Suprapubic skin (tissue), 4 donors: ENCODE results near the gene HNRNPCL4.
"Not testable (repeated sequence)": the region's sequence is repeated elsewhere in the genome, so short reads cannot be mapped to it uniquely, and the experiment has no call there.

ENCODE experiments used
- EP300 ChIP-seq: sonication (generic); formaldehyde crosslinking; IDR thresholded peaks from one replicate; pipeline ENCODE4 v1.6.1; 2017; ENCODE audit warnings: antibody characterized with exemption
- POLR2AphosphoS5 ChIP-seq, 3 donors: sonication (generic); formaldehyde crosslinking; IDR thresholded peaks; one replicate each; pipeline ENCODE4 v1.6.1; 2017; ENCODE audit warnings: antibody characterized with exemption in 3 of 3
- TF ChIP-seq, protein P1 (sequence below), 2 donors: fragments of 200-600 bp in 1 of 2; fragments of 450-650 bp in 1 of 2; sonication (generic) in 1 of 2; IDR thresholded peaks; one replicate each; pipeline ENCODE4 v1.5.1; 2016 to 2019; ENCODE audit warnings: antibody characterized with exemption in 2 of 2, mild to moderate bottlenecking in 1 of 2, moderate library complexity in 1 of 2

DNA sequence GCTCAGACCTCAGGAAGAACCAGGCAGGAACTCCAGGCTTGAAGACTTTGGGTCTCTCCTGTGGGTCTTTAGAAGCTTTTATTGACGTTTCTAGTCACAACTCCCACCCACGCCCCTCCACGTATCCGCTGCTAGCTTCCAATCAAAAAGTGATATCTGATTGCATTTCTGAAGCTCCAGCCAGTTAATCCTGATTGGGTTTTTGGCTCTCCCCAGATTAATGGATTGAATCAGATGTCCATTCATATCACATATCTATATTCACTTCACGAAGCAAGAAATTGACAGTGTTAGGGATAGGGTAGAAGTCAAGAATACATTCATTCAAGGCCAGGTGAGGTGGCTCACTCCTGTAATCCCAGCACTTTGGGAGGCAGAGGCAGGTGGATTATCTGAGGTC is 9.5 kb downstream of the HNRNPCL4 start, which contains the start of gene PRAMEF26:
- TF ChIP-seq, protein P1, sequence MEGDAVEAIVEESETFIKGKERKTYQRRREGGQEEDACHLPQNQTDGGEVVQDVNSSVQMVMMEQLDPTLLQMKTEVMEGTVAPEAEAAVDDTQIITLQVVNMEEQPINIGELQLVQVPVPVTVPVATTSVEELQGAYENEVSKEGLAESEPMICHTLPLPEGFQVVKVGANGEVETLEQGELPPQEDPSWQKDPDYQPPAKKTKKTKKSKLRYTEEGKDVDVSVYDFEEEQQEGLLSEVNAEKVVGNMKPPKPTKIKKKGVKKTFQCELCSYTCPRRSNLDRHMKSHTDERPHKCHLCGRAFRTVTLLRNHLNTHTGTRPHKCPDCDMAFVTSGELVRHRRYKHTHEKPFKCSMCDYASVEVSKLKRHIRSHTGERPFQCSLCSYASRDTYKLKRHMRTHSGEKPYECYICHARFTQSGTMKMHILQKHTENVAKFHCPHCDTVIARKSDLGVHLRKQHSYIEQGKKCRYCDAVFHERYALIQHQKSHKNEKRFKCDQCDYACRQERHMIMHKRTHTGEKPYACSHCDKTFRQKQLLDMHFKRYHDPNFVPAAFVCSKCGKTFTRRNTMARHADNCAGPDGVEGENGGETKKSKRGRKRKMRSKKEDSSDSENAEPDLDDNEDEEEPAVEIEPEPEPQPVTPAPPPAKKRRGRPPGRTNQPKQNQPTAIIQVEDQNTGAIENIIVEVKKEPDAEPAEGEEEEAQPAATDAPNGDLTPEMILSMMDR (IDR thresholded peaks at IDR 0.05) = not testable (repeated sequence)
- TF ChIP-seq EP300; POLR2AphosphoS5 (IDR thresholded peaks at IDR 0.05): not testable (repeated sequence)
